Mucosa of descending colon (tissue), 3 donors: ENCODE measurements around the gene LRBA. TPM values are rescaled to one million over a fixed set of nuclear protein-coding genes. Genes with fewer than 3 reads are reported as not detected.

Experiments used
- ATAC-seq: fragments of 200-7000 bp; cut with Tn5 transposase; one replicate; pipeline ENCODE4 v1.9.1; 2020; ENCODE audit warnings: mild to moderate bottlenecking, moderate library complexity
- DNase-seq, 3 donors: peaks; one replicate each; pipeline ENCODE4 v3.0.0-alpha.2; 2020
- H3K36me3 ChIP-seq: fragments of 200-600 bp; one replicate; pipeline ENCODE4 v1.8.0; 2021; ENCODE audit warnings: low read depth, mild to moderate bottlenecking
- H3K4me1 ChIP-seq: fragments of 200-600 bp; one replicate; pipeline ENCODE4 v1.8.0; 2021; ENCODE audit warnings: low read depth, mild to moderate bottlenecking
- H3K4me3 ChIP-seq: fragments of 200-600 bp; one replicate; pipeline ENCODE4 v1.8.0; 2021; ENCODE audit warnings: mild to moderate bottlenecking
- H3K9me3 ChIP-seq: fragments of 200-600 bp; one replicate; pipeline ENCODE4 v1.8.0; 2021; ENCODE audit warnings: mild to moderate bottlenecking
- CTCF ChIP-seq: fragments of 200-600 bp; IDR thresholded peaks from one replicate; pipeline ENCODE4 v1.8.0; 2022; ENCODE audit warnings: antibody characterized with exemption, mild to moderate bottlenecking
- intact Hi-C, 2 donors: fragments of 100-400 bp; cut with DNase I in 1 of 2; cut with micrococcal nuclease in 1 of 2; formaldehyde crosslinking; loops; one replicate each; pipeline versions ENCODE4 v1.11.0 to v1.11.1; 2022; cut with DNase I, micrococcal nuclease
- total RNA-seq, 3 donors: library from RNA; stranded (reverse); fragmentation: NEBNext Ultra II Directional in 2 of 3; extraction: Animal tissue kit (Norgen Biotek cat#: 25700) in 2 of 3; gene quantifications; one replicate each; pipeline versions ENCODE4 v1.2.1 to v1.2.4, GENCODE V29; 2021 to 2023
- donor health status: DM: no; HTN: no; CAD: no; lungs with moderate emphysema.
- donor health status: DM: no; HTN: no; CAD: no.
- donor health status: DM: no; HTN: yes; CAD: no.

LRBA gene
- total RNA-seq, 3 donors from 2014 or later = 69.8 to 98.4 (median 76.2) TPM

GRCh38 chr4:150369434-150370380 lies 645.4 kb downstream of the LRBA start:
- Histone ChIP-seq H3K36me3 (no peaks in the 10 kb centered on the region), H3K9me3 (no peaks in the 10 kb centered on the region), H3K4me3 (no peak overlapping the region), H3K4me1 (no peaks in the 10 kb centered on the region)
- DNase-seq (no peak), ATAC-seq (no peak)
- intact Hi-C loops = no loop called here
- no peak for TF ChIP-seq CTCF

GRCh38 chr4:150368667-150369066 lies 646.4 kb downstream of the LRBA start:
- ATAC-seq = no peak
- DNase-seq = no peak
- Histone ChIP-seq H3K36me3 (no peaks in the 10 kb centered on the region), H3K4me3 (no peak overlapping the region), H3K9me3 (no peaks in the 10 kb centered on the region), H3K4me1 (no peaks in the 10 kb centered on the region)
- intact Hi-C loops = no loop called here
- TF ChIP-seq CTCF = no peak

- no peak for TF ChIP-seq CTCF
- no peaks in the 10 kb centered on the region for H3K36me3 ChIP-seq
- H3K9me3 ChIP-seq = no peaks in the 10 kb centered on the region
- intact Hi-C loops = no loop called here
- DNase-seq = no peak
- H3K4me1 ChIP-seq = no peaks in the 10 kb centered on the region
- no peak overlapping the region for H3K4me3 ChIP-seq
- ATAC-seq = no peak
These were observed 647.8 kb downstream of the LRBA start for GRCh38 chr4:150367326-150367725.

GRCh38 chr4:150366487-150366999 lies 648.5 kb downstream of the LRBA start:
- no peaks in the 10 kb centered on the region for H3K36me3 ChIP-seq
- DNase-seq (no peak), ATAC-seq (no peak)
- no peak for TF ChIP-seq CTCF
- intact Hi-C loops = no loop called here
- H3K4me3 ChIP-seq = no peak overlapping the region
- H3K4me1 ChIP-seq = no peaks in the 10 kb centered on the region
- no peaks in the 10 kb centered on the region for H3K9me3 ChIP-seq

- ATAC-seq = no peak
- H3K36me3 ChIP-seq = no peaks in the 10 kb centered on the region
- TF ChIP-seq CTCF = no peak
- H3K4me1 ChIP-seq = no peaks in the 10 kb centered on the region
- intact Hi-C loops = no loop called here
- H3K4me3 ChIP-seq = no peak overlapping the region
- H3K9me3 ChIP-seq = no peaks in the 10 kb centered on the region
- no peak for DNase-seq
These were observed 651.1 kb downstream of the LRBA start for GRCh38 chr4:150363721-150364688.
